GM21825 (cell line): ENCODE data around the gene RPS15A.
"Not testable (repeated sequence)": the region's sequence is repeated elsewhere in the genome, so short reads cannot be mapped to it uniquely, and the experiment has no call there.

Experiments used
- ATAC-seq: cut with Tn5 transposase; IDR thresholded peaks from one replicate; pipeline ENCODE4 v1.9.1; 2021; ENCODE audit warnings: mild to moderate bottlenecking, moderate library complexity; ENCODE audit not compliant: unreplicated experiment

The RPS15A gene

DNA sequence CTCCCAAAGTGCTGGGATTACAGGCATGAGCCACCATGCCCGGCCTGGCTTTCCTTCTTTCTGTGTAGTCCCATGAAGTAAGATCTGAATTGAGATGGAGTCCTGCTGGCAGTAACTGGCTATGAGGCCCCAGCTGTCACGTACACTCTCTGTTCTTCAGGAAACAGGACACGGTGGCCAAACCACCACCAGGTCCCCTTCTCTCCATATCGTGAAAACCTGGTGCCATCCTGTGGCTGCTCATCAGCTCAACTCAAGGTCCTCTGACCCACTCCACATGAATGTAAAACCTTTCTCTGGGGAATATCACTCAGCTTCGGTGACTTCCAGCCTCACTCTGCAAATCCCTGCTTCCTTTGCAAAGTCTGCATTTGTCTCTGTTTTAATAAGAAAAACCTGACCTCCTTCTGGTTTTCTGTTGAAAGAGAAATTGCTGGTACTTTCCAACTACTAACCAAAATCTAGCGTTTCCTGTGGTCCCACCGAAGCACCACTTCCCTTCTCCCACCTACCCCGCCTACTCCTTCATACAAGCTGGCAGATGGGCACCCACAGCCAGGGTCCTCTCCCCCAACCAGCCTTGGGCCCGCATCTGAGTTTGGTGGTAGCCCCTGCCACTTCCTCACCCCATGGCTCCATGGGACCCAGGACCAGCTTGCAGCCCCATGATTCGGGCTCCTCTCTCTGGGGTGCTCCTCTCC, 32.0 kb downstream of the RPS15A start:
- not testable (repeated sequence) for ATAC-seq

DNA sequence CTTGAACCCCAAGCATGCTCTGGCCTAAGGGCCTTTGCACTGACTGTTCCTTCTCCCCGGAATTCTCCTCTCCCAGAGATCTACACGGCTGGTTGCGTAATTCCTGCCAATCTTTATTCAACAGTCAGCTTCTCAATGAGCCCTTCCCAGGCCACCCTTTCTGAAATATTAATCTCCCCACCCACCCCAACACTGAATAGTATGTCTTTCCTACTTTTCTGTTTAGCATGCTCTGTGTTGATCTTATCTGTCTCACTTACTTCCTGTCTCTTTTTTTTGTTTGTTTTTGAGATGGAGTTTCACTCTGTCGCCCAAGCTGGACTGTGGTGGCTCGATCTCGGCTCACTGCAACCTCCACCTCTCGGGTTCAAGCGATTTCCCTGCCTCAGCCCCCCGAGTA, 33.5 kb downstream of the RPS15A start:
- not testable (repeated sequence) for ATAC-seq

DNA sequence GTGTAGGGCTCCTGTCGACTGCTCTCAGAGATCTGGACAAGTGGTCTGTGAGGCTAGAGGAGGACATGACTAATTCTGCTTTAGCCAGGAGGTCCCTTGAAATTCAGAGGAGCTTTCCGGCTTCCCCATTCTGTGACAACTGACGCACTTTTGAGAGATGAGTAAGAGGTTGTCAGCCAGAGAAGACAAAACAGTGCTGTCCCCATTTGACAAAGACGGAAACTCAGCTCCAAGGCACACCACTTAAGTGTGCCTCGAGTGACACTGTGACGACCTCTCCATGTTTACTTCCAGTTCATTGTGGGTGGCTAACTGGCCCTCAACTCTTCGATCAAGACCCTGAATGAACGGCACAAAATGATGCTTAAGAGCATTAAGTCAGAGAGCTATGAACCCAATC, 47.3 kb downstream of the RPS15A start:
- ATAC-seq: not testable (repeated sequence)

DNA sequence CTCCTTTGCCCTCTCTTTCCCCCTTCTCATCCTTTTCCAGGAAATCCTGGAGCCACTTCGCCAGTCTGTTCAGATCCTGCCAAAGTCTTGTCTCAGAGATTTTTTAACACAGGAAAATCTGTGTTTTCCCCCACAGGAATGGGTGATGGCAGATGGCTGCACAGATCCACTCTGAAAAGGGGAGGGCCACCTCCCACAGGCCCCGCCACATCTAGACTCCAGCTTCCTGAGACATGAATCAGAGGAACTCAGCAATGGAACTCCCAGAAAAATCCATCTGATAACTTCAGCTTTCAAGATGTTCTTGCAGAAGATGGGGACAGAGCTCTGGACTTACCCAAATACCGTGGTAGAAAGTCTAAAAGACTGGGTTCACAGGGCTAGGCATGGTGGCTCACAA, 50.1 kb downstream of the RPS15A start:
- not testable (repeated sequence) for ATAC-seq

DNA sequence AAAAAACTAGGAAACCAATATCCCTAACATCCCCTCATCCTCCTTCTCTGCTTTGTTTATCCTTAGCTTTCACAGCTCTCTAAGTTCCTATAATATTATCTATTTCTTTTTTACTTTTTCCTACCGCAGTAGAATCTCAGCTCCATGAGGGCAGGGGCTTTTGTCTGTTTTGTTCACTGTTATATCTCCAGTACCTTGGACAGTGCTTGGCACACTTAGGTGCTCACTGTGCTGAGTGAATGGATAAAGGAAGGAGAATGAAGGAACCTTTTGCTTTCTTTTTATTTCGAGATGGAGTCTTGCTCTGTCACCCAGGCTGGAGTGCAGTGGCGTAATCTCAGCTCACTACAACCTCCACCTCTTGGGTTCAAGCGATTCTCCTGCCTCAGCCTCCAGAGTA, 51.4 kb downstream of the RPS15A start:
- not testable (repeated sequence) for ATAC-seq

DNA sequence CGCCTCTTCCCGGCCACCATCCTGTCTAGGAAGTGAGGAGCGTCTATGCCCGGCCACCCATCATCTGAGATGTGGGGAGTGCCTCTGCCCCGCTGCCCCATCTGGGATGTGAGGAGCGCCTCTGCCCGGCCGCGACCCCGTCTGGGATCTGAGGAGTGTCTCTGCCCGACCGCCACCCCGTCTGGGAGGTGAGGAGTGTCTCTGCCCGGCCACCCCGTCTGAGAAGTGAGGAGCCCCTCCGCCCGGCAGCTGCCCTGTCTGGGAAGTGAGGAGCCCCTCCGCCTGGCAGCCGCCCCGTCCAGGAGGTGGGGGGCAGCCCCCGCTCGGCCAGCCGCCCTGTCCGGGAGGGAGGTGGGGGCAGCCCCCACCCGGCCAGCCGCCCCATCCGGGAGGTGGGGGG, 55.9 kb downstream of the RPS15A start:
- not testable (repeated sequence) for ATAC-seq
